HEK293 (cell line): Measurements from ENCODE around the gene SPINK6.

Experiments
- CTCF ChIA-PET: fragments of 350-600 bp; formaldehyde crosslinking; extraction: SDS; loops from one replicate; lab custom pipeline; 2021; ENCODE audit warnings: antibody characterized with exemption; lab: Yijun Ruan, JAX
- POLR2A ChIA-PET: fragments of 300-600 bp; formaldehyde crosslinking; extraction: SDS; loops from one replicate; lab custom pipeline; 2020; ENCODE audit warnings: antibody characterized with exemption, inconsistent platforms; lab: Yijun Ruan, JAX
- H3K27ac ChIP-seq: fragments of 200-500 bp; sonication (Bioruptor generic); 2 replicates; pipeline ENCODE4 v1.5.1; 2014; ENCODE audit warnings: low read depth, low read length, control low read depth, inconsistent platforms; ENCODE audit errors: extremely low read depth
- H3K36me3 ChIP-seq, 2 experiments: fragments of 200-500 bp in 1 of 2; sonication (Bioruptor generic) in 1 of 2; 1 replicate in 1 of 2; 2 replicates in 1 of 2; pipeline ENCODE4 v1.5.1; 2014 to 2017; ENCODE audit warnings: inconsistent platforms in 2 of 2, low read length in 2 of 2; ENCODE audit not compliant: control insufficient read depth in 2 of 2, insufficient read depth in 1 of 2
- H3K4me1 ChIP-seq: fragments of 200-500 bp; sonication (Bioruptor generic); 2 replicates; pipeline ENCODE4 v1.5.1; 2014; ENCODE audit warnings: mild to moderate bottlenecking, low read length, inconsistent platforms; ENCODE audit not compliant: control insufficient read depth, insufficient read depth
- H3K4me3 ChIP-seq: 2 replicates; pipeline ENCODE4 v1.5.1; 2011; ENCODE audit warnings: low read depth, mild to moderate bottlenecking, control low read depth, low read length, moderate library complexity
- H3K9me3 ChIP-seq: fragments of 200-500 bp; sonication (Bioruptor generic); 2 replicates; pipeline ENCODE4 v1.5.1; 2014; ENCODE audit warnings: low read depth, low read length, inconsistent platforms; ENCODE audit not compliant: control insufficient read depth, insufficient read depth
- GLI2 ChIP-seq: fragments of 450-650 bp; formaldehyde crosslinking; IDR thresholded peaks from 2 replicates; pipeline ENCODE4; 2017; ENCODE audit warnings: missing biosample characterization, missing genetic modification characterization, low read depth, borderline replicate concordance
- KLF7 ChIP-seq: fragments of 450-650 bp; formaldehyde crosslinking; IDR thresholded peaks from 2 replicates; pipeline ENCODE4 v1.5.1; 2016; ENCODE audit warnings: missing biosample characterization, missing genetic modification characterization, borderline replicate concordance
- SALL2 ChIP-seq: fragments of 450-650 bp; formaldehyde crosslinking; IDR thresholded peaks from 2 replicates; pipeline ENCODE4 v1.5.0; 2017; ENCODE audit warnings: missing biosample characterization, mild to moderate bottlenecking, missing genetic modification characterization, borderline replicate concordance
- TCF7L2 ChIP-seq: IDR thresholded peaks from 2 replicates; pipeline ENCODE4 v1.6.1; 2011; ENCODE audit warnings: low read depth, mild to moderate bottlenecking, inconsistent platforms, low read length, moderate library complexity, borderline replicate concordance
- ZEB2 ChIP-seq: fragments of 450-650 bp; formaldehyde crosslinking; IDR thresholded peaks from 2 replicates; pipeline ENCODE4 v1.5.1; 2016; ENCODE audit warnings: missing biosample characterization, missing genetic modification characterization
- ZFP37 ChIP-seq: fragments of 450-650 bp; formaldehyde crosslinking; IDR thresholded peaks from 2 replicates; pipeline ENCODE4 v1.5.1; 2016; ENCODE audit warnings: missing biosample characterization, missing genetic modification characterization
- ZNF132 ChIP-seq: fragments of 450-650 bp; formaldehyde crosslinking; IDR thresholded peaks from 2 replicates; pipeline ENCODE4 v1.5.1; 2017; ENCODE audit warnings: missing biosample characterization, missing genetic modification characterization, borderline replicate concordance
- ZNF19 ChIP-seq: fragments of 450-650 bp; formaldehyde crosslinking; IDR thresholded peaks from 2 replicates; pipeline ENCODE4; 2016; ENCODE audit warnings: missing biosample characterization, missing genetic modification characterization, low read depth
- ZNF274 ChIP-seq, 2 experiments: fragments of 200-500 bp in 1 of 2; fragments of 450-650 bp in 1 of 2; sonication (Bioruptor generic) in 1 of 2; formaldehyde crosslinking in 1 of 2; IDR thresholded peaks; 2 replicates each; pipeline versions ENCODE4 v1.5.1 to v1.6.1; 2014 to 2016; ENCODE audit warnings: borderline replicate concordance in 1 of 2, inconsistent platforms in 1 of 2, low read length in 1 of 2, missing biosample characterization in 1 of 2, missing genetic modification characterization in 1 of 2
- ZNF366 ChIP-seq: fragments of 450-650 bp; formaldehyde crosslinking; conservative IDR thresholded peaks from 2 replicates; pipeline ENCODE4 v1.5.1; 2016; ENCODE audit warnings: missing biosample characterization, missing genetic modification characterization
- ZNF596 ChIP-seq: fragments of 450-650 bp; IDR thresholded peaks from 2 replicates; pipeline ENCODE4 v1.5.0; 2018; ENCODE audit warnings: missing biosample characterization, mild to moderate bottlenecking, missing genetic modification characterization, moderate library complexity
- ZNF843 ChIP-seq: fragments of 450-650 bp; formaldehyde crosslinking; IDR thresholded peaks from 2 replicates; pipeline ENCODE4 v1.5.1; 2016; ENCODE audit warnings: missing biosample characterization, missing genetic modification characterization
- TF ChIP-seq, protein P1 (sequence below): fragments of 450-650 bp; formaldehyde crosslinking; IDR thresholded peaks from 2 replicates; pipeline ENCODE4 v1.5.1; 2017; ENCODE audit warnings: missing biosample characterization, missing genetic modification characterization
- TF ChIP-seq, protein P2 (sequence below): fragments of 450-650 bp; formaldehyde crosslinking; IDR thresholded peaks from 2 replicates; pipeline ENCODE4 v1.5.1; 2016; ENCODE audit warnings: missing biosample characterization, missing genetic modification characterization, borderline replicate concordance
- TF ChIP-seq, protein P3 (sequence below): fragments of 450-650 bp; formaldehyde crosslinking; IDR thresholded peaks from 2 replicates; pipeline ENCODE4 v1.5.1; 2016; ENCODE audit warnings: missing biosample characterization, missing genetic modification characterization
- TF ChIP-seq, protein P4 (sequence below): IDR thresholded peaks from 2 replicates; pipeline ENCODE4 v1.6.1; 2011; ENCODE audit warnings: mild to moderate bottlenecking, low read depth, low read length, borderline replicate concordance
- TF ChIP-seq, protein P5 (sequence below): fragments of 450-650 bp; formaldehyde crosslinking; IDR thresholded peaks from 2 replicates; pipeline ENCODE4 v1.5.1; 2016; ENCODE audit warnings: missing biosample characterization, missing genetic modification characterization
- TF ChIP-seq, protein P6 (sequence below): sonication (generic); formaldehyde crosslinking; IDR thresholded peaks from 2 replicates; pipeline ENCODE4 v1.8.1; 2022; ENCODE audit warnings: mild to moderate bottlenecking, moderate library complexity, missing genetic modification reagents
- TF ChIP-seq, protein P7 (sequence below): fragments of 450-650 bp; formaldehyde crosslinking; IDR thresholded peaks from 2 replicates; pipeline ENCODE4 v1.5.1; 2017; ENCODE audit warnings: missing biosample characterization, missing genetic modification characterization
- TF ChIP-seq, protein P8 (sequence below): fragments of 450-650 bp; formaldehyde crosslinking; IDR thresholded peaks from 2 replicates; pipeline ENCODE4 v1.5.1; 2016; ENCODE audit warnings: missing biosample characterization, missing genetic modification characterization

Gene SPINK6

DNA sequence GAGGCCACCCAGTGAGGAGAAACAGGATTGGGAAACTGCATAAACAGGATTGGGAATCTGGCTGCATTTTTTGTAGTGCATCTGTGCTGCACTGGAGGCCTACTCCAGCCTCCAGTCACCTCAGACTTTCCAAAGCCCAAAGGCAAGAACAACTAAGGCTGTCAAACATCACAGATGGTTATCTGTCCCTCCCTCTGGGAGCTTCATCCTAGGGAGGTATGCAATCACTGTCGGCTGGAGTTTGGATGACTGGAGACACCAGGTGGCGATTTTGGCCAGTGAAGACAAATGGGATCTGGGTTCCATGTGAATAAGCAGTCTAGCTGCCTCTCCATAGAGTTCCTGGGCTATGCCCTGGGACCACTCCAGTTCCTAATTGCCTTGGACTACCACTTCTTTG lies 56.4 kb downstream of the SPINK6 start (continued):
- TF ChIP-seq, protein P1, sequence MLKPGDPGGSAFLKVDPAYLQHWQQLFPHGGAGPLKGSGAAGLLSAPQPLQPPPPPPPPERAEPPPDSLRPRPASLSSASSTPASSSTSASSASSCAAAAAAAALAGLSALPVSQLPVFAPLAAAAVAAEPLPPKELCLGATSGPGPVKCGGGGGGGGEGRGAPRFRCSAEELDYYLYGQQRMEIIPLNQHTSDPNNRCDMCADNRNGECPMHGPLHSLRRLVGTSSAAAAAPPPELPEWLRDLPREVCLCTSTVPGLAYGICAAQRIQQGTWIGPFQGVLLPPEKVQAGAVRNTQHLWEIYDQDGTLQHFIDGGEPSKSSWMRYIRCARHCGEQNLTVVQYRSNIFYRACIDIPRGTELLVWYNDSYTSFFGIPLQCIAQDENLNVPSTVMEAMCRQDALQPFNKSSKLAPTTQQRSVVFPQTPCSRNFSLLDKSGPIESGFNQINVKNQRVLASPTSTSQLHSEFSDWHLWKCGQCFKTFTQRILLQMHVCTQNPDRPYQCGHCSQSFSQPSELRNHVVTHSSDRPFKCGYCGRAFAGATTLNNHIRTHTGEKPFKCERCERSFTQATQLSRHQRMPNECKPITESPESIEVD (tag by site-specific recombination) = no peak
- TF ChIP-seq, protein P2, sequence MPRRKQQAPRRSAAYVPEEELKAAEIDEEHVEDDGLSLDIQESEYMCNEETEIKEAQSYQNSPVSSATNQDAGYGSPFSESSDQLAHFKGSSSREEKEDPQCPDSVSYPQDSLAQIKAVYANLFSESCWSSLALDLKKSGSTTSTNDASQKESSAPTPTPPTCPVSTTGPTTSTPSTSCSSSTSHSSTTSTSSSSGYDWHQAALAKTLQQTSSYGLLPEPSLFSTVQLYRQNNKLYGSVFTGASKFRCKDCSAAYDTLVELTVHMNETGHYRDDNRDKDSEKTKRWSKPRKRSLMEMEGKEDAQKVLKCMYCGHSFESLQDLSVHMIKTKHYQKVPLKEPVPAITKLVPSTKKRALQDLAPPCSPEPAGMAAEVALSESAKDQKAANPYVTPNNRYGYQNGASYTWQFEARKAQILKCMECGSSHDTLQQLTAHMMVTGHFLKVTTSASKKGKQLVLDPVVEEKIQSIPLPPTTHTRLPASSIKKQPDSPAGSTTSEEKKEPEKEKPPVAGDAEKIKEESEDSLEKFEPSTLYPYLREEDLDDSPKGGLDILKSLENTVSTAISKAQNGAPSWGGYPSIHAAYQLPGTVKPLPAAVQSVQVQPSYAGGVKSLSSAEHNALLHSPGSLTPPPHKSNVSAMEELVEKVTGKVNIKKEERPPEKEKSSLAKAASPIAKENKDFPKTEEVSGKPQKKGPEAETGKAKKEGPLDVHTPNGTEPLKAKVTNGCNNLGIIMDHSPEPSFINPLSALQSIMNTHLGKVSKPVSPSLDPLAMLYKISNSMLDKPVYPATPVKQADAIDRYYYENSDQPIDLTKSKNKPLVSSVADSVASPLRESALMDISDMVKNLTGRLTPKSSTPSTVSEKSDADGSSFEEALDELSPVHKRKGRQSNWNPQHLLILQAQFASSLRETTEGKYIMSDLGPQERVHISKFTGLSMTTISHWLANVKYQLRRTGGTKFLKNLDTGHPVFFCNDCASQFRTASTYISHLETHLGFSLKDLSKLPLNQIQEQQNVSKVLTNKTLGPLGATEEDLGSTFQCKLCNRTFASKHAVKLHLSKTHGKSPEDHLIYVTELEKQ (tag by site-specific recombination) = no peak
- TF ChIP-seq ZEB2 (tag by site-specific recombination) (no peak), ZNF274 (IDR thresholded peaks at IDR 0.05; ENCODE audit: low read length) (no peak), ZNF274 (tag by site-specific recombination; IDR thresholded peaks at IDR 0.05; ENCODE audit: borderline replicate concordance) (no peak), KLF7 (tag by site-specific recombination) (no peak), SALL2 (tag by site-specific recombination) (no peak), ZNF132 (tag by site-specific recombination) (no peak), ZNF596 (tag by site-specific recombination) (no peak), ZNF366 (tag by site-specific recombination) (no peak), ZNF843 (tag by site-specific recombination) (no peak), TCF7L2 (no peak), ZNF19 (tag by site-specific recombination) (no peak)
- TF ChIP-seq, protein P3, sequence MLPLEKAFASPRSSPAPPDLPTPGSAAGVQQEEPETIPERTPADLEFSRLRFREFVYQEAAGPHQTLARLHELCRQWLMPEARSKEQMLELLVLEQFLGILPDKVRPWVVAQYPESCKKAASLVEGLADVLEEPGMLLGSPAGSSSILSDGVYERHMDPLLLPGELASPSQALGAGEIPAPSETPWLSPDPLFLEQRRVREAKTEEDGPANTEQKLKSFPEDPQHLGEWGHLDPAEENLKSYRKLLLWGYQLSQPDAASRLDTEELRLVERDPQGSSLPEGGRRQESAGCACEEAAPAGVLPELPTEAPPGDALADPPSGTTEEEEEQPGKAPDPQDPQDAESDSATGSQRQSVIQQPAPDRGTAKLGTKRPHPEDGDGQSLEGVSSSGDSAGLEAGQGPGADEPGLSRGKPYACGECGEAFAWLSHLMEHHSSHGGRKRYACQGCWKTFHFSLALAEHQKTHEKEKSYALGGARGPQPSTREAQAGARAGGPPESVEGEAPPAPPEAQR (tag by site-specific recombination) = no peak
- TF ChIP-seq, protein P4, sequence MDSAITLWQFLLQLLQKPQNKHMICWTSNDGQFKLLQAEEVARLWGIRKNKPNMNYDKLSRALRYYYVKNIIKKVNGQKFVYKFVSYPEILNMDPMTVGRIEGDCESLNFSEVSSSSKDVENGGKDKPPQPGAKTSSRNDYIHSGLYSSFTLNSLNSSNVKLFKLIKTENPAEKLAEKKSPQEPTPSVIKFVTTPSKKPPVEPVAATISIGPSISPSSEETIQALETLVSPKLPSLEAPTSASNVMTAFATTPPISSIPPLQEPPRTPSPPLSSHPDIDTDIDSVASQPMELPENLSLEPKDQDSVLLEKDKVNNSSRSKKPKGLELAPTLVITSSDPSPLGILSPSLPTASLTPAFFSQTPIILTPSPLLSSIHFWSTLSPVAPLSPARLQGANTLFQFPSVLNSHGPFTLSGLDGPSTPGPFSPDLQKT = no peak
- TF ChIP-seq, protein P5, sequence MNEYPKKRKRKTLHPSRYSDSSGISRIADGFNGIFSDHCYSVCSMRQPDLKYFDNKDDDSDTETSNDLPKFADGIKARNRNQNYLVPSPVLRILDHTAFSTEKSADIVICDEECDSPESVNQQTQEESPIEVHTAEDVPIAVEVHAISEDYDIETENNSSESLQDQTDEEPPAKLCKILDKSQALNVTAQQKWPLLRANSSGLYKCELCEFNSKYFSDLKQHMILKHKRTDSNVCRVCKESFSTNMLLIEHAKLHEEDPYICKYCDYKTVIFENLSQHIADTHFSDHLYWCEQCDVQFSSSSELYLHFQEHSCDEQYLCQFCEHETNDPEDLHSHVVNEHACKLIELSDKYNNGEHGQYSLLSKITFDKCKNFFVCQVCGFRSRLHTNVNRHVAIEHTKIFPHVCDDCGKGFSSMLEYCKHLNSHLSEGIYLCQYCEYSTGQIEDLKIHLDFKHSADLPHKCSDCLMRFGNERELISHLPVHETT (tag by site-specific recombination) = no peak

DNA sequence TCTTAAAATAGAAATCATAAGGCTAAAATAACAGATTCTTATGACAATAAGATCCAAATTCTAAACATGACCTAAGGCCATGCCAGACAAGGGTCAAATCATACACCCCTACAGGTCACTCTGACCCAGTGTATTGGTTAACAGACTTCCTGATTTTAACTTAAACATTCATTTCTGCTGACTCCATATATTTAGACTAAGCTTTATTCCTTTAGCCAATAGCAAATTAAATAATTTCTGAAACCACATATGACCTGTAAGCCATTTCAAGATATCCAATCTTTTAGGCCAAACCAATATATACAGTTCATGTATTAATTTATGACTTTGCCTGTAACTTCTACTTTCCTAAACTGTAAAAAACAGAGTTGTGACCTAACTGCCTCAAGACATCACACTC lies 58.4 kb downstream of the SPINK6 start:
- Histone ChIP-seq H3K4me1 (no peaks in the 10 kb centered on the region), H3K27ac (no peak overlapping the region), H3K4me3 (no peak overlapping the region), H3K9me3 (no peaks in the 10 kb centered on the region), H3K36me3 (no peaks in the 10 kb centered on the region)
- CTCF ChIA-PET = no interaction called here
- POLR2A ChIA-PET = no interaction called here
- TF ChIP-seq, protein P6, sequence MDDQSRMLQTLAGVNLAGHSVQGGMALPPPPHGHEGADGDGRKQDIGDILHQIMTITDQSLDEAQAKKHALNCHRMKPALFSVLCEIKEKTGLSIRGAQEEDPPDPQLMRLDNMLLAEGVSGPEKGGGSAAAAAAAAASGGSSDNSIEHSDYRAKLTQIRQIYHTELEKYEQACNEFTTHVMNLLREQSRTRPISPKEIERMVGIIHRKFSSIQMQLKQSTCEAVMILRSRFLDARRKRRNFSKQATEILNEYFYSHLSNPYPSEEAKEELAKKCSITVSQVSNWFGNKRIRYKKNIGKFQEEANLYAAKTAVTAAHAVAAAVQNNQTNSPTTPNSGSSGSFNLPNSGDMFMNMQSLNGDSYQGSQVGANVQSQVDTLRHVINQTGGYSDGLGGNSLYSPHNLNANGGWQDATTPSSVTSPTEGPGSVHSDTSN (CRISPR knock-in tag) = no peak
- TF ChIP-seq, protein P7, sequence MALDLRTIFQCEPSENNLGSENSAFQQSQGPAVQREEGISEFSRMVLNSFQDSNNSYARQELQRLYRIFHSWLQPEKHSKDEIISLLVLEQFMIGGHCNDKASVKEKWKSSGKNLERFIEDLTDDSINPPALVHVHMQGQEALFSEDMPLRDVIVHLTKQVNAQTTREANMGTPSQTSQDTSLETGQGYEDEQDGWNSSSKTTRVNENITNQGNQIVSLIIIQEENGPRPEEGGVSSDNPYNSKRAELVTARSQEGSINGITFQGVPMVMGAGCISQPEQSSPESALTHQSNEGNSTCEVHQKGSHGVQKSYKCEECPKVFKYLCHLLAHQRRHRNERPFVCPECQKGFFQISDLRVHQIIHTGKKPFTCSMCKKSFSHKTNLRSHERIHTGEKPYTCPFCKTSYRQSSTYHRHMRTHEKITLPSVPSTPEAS = no peak
- TF ChIP-seq GLI2 (tag by site-specific recombination) (no peak), ZFP37 (tag by site-specific recombination) (no peak)
- TF ChIP-seq, protein P8, sequence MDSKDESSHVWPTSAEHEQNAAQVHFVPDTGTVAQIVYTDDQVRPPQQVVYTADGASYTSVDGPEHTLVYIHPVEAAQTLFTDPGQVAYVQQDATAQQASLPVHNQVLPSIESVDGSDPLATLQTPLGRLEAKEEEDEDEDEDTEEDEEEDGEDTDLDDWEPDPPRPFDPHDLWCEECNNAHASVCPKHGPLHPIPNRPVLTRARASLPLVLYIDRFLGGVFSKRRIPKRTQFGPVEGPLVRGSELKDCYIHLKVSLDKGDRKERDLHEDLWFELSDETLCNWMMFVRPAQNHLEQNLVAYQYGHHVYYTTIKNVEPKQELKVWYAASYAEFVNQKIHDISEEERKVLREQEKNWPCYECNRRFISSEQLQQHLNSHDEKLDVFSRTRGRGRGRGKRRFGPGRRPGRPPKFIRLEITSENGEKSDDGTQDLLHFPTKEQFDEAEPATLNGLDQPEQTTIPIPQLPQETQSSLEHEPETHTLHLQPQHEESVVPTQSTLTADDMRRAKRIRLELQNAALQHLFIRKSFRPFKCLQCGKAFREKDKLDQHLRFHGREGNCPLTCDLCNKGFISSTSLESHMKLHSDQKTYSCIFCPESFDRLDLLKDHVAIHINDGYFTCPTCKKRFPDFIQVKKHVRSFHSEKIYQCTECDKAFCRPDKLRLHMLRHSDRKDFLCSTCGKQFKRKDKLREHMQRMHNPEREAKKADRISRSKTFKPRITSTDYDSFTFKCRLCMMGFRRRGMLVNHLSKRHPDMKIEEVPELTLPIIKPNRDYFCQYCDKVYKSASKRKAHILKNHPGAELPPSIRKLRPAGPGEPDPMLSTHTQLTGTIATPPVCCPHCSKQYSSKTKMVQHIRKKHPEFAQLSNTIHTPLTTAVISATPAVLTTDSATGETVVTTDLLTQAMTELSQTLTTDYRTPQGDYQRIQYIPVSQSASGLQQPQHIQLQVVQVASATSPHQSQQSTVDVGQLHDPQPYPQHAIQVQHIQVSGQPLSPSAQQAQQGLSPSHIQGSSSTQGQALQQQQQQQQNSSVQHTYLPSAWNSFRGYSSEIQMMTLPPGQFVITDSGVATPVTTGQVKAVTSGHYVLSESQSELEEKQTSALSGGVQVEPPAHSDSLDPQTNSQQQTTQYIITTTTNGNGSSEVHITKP (tag by site-specific recombination) = no peak
